Fibroblast of mammary gland (primary cell): ENCODE data around the gene PCBP4.
"Not testable (repeated sequence)": the region's sequence is repeated elsewhere in the genome, so short reads cannot be mapped to it uniquely, and the experiment has no call there.

Experiments
- DNase-seq: peaks from one replicate; pipeline ENCODE4 v3.0.0-alpha.2; 2010; ENCODE audit warnings: low read depth
- H3K4me3 ChIP-seq: 2 replicates; pipeline ENCODE4 v1.5.1; 2011; ENCODE audit warnings: low read depth, mild to moderate bottlenecking, low read length, moderate library complexity; ENCODE audit not compliant: control insufficient read depth
- CTCF ChIP-seq: conservative IDR thresholded peaks from 2 replicates; pipeline ENCODE4 v1.5.1; 2011; ENCODE audit warnings: low read depth, low read length, inconsistent platforms; ENCODE audit not compliant: control insufficient read depth, insufficient read depth

Gene PCBP4

GRCh38 chr3:51994530-51994929 lies 27.3 kb upstream of the PCBP4 start:
- no peak for DNase-seq
- H3K4me3 ChIP-seq = peak overlapping the region; percentile 100
- TF ChIP-seq CTCF = no peak

GRCh38 chr3:51993657-51994056 lies 26.4 kb upstream of the PCBP4 start:
- H3K4me3 ChIP-seq, DNase-seq: not testable (repeated sequence)

GRCh38 chr3:51992017-51992682 lies 24.9 kb upstream of the PCBP4 start:
- no peak for DNase-seq
- no peak overlapping the region for H3K4me3 ChIP-seq
- no peak for TF ChIP-seq CTCF

- not testable (repeated sequence) for DNase-seq, H3K4me3 ChIP-seq
Measured at GRCh38 chr3:51990501-51990971, 23.3 kb upstream of the PCBP4 start.

GRCh38 chr3:51988286-51989146 lies 21.3 kb upstream of the PCBP4 start:
- TF ChIP-seq CTCF = no peak
- DNase-seq = no peak
- no peak overlapping the region for H3K4me3 ChIP-seq

GRCh38 chr3:51987568-51987967 lies 20.3 kb upstream of the PCBP4 start:
- TF ChIP-seq CTCF = no peak
- DNase-seq = no peak
- no peak overlapping the region for H3K4me3 ChIP-seq

GRCh38 chr3:51986010-51986947 lies 19.0 kb upstream of the PCBP4 start:
- H3K4me3 ChIP-seq = no peak overlapping the region
- TF ChIP-seq CTCF = no peak
- DNase-seq = no peak
